Measurements from ENCODE around the gene CGREF1. TPM values are rescaled to one million over a fixed set of nuclear protein-coding genes. Genes with fewer than 3 reads are reported as not detected.

The CGREF1 gene
- total and polyA plus RNA-seq, 3 donors from 2014 or later, result 6.6 to 11.1 (median 7.4) TPM

DNA sequence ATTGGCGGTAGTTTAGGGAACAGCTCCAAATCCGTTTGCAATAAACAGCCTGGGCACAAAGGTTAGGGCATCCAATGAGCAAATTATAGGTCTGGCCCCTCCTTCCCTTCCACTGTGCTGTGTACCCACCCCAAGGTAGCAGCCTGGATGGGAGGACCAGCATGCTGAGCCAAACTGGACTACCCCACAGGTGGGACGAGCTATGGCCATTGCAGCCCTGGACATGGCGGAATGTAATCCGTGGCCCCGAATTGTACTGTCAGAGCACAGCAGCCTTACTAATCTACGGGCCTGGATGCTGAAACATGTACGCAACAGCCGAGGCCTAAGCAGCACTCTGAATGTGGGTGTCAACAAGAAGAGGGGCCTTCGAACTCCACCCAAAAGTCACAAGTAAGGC lies 60.7 kb downstream of the CGREF1 start:
- Histone ChIP-seq H3K4me1 (peaks cover 5% of the 10 kb centered on the region), H3K36me3 (ENCODE audit: low read depth, missing control alignments) (no peaks in the 10 kb centered on the region), H3K9me3 (no peaks in the 10 kb centered on the region), H3K27me3 (no peaks in the 10 kb centered on the region), H3K4me3 (no peak overlapping the region), H3K27ac (no peak overlapping the region)
- intact Hi-C loops (cut with DNase I; ENCODE audit: low total_unique reads), result no loop called here
- no peak for DNase-seq
- WGBS, 2 donors, result 90 to 98% methylated on average over 5 to 10 of the region's 10 CpGs
- TF ChIP-seq, protein P1, sequence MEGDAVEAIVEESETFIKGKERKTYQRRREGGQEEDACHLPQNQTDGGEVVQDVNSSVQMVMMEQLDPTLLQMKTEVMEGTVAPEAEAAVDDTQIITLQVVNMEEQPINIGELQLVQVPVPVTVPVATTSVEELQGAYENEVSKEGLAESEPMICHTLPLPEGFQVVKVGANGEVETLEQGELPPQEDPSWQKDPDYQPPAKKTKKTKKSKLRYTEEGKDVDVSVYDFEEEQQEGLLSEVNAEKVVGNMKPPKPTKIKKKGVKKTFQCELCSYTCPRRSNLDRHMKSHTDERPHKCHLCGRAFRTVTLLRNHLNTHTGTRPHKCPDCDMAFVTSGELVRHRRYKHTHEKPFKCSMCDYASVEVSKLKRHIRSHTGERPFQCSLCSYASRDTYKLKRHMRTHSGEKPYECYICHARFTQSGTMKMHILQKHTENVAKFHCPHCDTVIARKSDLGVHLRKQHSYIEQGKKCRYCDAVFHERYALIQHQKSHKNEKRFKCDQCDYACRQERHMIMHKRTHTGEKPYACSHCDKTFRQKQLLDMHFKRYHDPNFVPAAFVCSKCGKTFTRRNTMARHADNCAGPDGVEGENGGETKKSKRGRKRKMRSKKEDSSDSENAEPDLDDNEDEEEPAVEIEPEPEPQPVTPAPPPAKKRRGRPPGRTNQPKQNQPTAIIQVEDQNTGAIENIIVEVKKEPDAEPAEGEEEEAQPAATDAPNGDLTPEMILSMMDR (IDR thresholded peaks at IDR 0.05), result no peak
- TF ChIP-seq POLR2A (IDR thresholded peaks at IDR 0.05), result no peak

DNA sequence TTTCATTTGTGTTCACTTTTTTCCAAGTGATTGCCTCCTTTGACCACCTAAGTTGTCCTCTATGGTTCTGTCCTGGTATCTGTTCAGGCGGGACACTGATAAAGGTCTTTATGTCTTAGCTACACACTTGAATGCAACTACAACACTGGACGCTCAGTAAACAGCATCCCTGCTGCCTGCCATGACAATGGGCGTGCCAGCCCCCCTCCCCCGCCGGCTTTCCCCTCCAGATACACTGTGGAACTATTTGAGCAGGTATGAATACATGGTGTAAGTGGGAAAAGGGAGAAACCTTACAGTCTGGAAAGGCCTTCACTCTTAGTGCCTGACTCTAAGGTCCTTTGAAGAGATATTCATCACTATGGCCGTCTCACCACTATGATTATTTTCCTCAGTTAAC lies 61.7 kb downstream of the CGREF1 start:
- TF ChIP-seq, protein P1 (IDR thresholded peaks at IDR 0.05), result no peak
- TF ChIP-seq POLR2A (IDR thresholded peaks at IDR 0.05), result no peak
- H3K27me3 ChIP-seq, result no peaks in the 10 kb centered on the region
- no peak overlapping the region for H3K27ac ChIP-seq
- H3K4me1 ChIP-seq, result peaks cover 5% of the 10 kb centered on the region
- DNase-seq, result no peak
- H3K4me3 ChIP-seq, result no peak overlapping the region
- WGBS, 2 donors, result 88 to 92% methylated on average over 6 of the region's 6 CpGs
- intact Hi-C loops (cut with DNase I; ENCODE audit: low total_unique reads), result no loop called here
- no peaks in the 10 kb centered on the region for H3K36me3 ChIP-seq (ENCODE audit: low read depth, missing control alignments)
- H3K9me3 ChIP-seq, result no peaks in the 10 kb centered on the region

DNA sequence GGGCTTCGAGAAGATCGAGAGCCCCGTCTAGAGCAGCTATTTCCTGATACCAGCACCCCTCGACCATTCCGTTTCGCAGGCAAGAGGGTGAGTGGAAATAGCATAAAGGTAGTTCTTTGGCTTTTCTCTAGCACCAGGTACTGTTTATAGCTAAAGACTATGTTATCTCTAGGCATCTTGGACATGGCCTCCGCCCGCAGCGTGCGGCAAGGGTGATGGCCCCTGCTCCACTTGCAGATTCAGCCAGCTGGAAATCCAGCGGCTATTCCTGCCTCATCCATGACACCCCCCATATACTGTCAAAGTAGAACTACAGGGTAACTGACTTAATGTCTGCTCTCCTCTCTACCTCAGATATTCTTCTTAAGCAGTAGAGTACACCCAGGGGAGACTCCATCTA lies 64.2 kb downstream of the CGREF1 start:
- no peak overlapping the region for H3K4me3 ChIP-seq
- DNase-seq, result no peak
- intact Hi-C loops (cut with DNase I; ENCODE audit: low total_unique reads), result no loop called here
- no peaks in the 10 kb centered on the region for H3K36me3 ChIP-seq (ENCODE audit: low read depth, missing control alignments)
- no peaks in the 10 kb centered on the region for H3K9me3 ChIP-seq
- WGBS, 2 donors, result 93 to 97% methylated on average over 11 of the region's 11 CpGs
- no peak overlapping the region for H3K27ac ChIP-seq
- no peaks in the 10 kb centered on the region for H3K27me3 ChIP-seq
- peaks cover 8% of the 10 kb centered on the region for H3K4me1 ChIP-seq
- TF ChIP-seq POLR2A (IDR thresholded peaks at IDR 0.05), result no peak
- TF ChIP-seq, protein P1 (IDR thresholded peaks at IDR 0.05), result no peak

DNA sequence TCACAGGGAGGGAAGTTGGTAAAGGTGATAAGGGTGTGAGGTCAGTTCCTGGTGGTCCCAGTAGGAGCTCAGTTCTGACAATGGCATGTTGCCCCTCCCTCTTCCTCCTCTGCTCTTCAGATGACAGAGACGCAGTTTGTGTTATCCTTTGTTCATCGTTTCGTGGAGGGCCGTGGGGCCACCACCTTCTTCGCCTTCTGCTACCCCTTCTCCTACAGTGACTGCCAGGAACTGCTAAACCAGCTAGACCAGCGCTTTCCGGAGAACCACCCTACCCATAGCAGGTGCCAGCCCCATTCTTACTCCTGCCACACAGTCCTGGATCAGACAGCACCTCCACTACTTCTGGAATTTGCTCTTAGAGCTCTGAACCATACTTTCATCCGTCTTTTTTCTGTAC lies 65.2 kb downstream of the CGREF1 start:
- H3K4me3 ChIP-seq, result no peak overlapping the region
- peaks cover 8% of the 10 kb centered on the region for H3K4me1 ChIP-seq
- no peaks in the 10 kb centered on the region for H3K9me3 ChIP-seq
- no peaks in the 10 kb centered on the region for H3K36me3 ChIP-seq (ENCODE audit: low read depth, missing control alignments)
- H3K27me3 ChIP-seq, result no peaks in the 10 kb centered on the region
- no peak overlapping the region for H3K27ac ChIP-seq
- DNase-seq, result no peak
- intact Hi-C loops (cut with DNase I; ENCODE audit: low total_unique reads), result no loop called here
- TF ChIP-seq, protein P1 (IDR thresholded peaks at IDR 0.05), result no peak
- no peak for TF ChIP-seq POLR2A (IDR thresholded peaks at IDR 0.05)
- 84 to 92% methylated on average over 8 of the region's 8 CpGs for WGBS, 2 donors

DNA sequence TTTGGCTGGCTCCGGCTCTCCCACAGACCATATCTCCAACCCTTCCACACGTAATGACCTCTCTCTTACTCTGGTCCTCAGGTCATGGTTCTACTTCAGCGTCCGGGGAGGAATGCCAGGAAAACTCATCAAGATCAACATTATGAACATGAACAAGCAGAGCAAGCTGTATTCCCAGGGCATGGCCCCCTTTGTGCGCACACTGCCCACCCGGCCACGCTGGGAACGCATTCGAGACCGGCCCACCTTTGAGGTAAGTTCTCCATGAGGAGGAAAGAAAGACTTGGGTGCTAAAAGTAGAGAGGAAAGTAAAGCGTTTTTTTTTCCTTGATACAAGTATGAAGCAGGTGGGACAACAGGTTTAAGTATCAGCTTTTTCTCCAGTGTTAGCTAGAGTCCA lies 65.6 kb downstream of the CGREF1 start:
- Histone ChIP-seq H3K4me1 (peaks cover 8% of the 10 kb centered on the region), H3K4me3 (no peak overlapping the region), H3K36me3 (ENCODE audit: low read depth, missing control alignments) (no peaks in the 10 kb centered on the region), H3K9me3 (no peaks in the 10 kb centered on the region), H3K27ac (no peak overlapping the region), H3K27me3 (no peaks in the 10 kb centered on the region)
- DNase-seq, result no peak
- intact Hi-C loops (cut with DNase I; ENCODE audit: low total_unique reads), result no loop called here
- 81% methylated on average over 11 of the region's 11 CpGs for WGBS, 2 donors
- TF ChIP-seq POLR2A (IDR thresholded peaks at IDR 0.05), result no peak
- TF ChIP-seq, protein P1 (IDR thresholded peaks at IDR 0.05), result no peak
